HG02943 (cell line): ENCODE data around the gene RCN2.

Experiments
- ATAC-seq: cut with Tn5 transposase; IDR thresholded peaks from one replicate; pipeline ENCODE4 v1.9.1; 2021; ENCODE audit warnings: mild to moderate bottlenecking, low read depth, moderate library complexity; ENCODE audit not compliant: unreplicated experiment

RCN2 gene

DNA sequence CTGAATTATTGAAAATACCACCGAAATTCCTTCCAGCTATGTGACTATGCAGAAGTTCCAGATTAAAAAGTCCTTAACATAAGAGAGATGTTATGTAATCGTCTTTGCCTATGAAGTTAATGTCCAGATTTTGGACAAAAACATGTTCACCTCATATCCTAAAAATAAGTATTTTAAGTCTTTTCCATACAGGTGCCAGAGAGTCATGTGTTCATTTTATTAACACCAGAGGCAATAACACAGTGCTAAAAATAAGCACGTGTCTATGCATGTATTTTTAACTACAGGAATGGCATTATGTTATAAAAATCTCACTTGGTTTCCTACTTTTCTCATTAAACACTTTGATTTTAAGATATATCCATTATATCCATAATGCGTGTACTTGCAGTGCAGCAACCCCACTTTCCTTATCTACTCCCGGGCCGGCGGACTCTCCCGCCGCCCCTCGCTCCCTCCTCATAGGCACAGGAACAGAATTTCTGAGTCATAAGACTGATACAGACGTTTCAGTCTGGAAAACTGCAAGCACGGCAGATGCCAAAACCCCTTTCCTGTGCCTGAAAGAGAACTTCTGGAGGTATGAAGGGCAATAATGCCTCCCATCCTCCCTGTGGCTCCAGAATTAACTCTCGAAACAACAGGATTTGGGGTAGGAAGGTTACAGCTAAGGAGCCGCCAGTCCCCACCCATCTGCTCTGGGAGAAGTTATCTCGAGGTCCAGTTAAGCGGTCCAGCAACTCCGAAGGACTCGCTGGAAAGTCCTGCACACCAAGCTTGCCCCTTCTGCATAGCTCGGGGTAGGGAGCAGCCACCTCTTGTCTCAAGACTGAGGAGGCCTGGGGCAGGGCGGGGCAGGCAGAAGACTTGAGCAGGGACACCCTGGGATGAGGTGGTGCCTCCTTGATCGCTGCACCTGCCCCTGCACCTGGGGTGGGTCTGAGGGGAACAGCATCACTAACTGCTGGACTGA, 41.1 kb downstream of the RCN2 start:
- ATAC-seq, result no peak

DNA sequence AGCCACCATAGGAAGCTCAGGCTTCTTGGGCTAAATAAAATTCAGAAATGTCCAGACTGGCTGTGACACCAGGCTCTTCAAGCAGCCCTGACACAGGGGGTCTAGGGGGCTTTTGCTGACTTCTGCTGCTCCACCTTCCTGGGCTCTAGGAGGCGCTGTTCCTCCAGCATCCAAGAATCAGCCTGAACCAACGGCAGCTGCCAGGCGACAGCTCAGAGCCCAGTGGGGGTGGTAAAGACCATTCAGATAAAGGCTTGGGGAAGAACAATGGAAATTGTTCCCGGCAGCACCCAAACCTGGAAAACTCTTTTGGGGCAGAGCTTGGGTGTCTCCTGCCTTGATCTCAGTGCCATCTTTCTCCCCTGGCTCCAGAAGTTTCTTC, 41.8 kb downstream of the RCN2 start:
- no peak for ATAC-seq

DNA sequence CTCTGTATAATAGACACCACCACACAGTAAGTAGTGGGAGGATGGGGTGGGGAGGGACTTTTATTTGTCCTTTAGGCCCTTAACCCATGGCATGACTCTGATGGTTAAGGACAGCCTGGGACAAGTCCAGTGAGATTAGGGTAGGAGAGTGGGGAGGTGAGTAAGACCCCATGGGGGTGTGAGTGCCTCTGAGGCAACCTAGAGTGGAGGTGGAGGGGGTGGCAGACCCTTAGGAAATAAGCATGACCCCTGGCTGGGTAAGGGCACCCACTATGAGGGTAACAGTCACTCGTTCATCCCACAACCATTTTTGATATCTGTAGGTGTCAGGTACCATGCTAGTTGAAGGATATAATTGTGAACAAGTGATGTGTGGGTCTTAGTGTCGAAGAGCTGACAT, 42.4 kb downstream of the RCN2 start:
- no peak for ATAC-seq

DNA sequence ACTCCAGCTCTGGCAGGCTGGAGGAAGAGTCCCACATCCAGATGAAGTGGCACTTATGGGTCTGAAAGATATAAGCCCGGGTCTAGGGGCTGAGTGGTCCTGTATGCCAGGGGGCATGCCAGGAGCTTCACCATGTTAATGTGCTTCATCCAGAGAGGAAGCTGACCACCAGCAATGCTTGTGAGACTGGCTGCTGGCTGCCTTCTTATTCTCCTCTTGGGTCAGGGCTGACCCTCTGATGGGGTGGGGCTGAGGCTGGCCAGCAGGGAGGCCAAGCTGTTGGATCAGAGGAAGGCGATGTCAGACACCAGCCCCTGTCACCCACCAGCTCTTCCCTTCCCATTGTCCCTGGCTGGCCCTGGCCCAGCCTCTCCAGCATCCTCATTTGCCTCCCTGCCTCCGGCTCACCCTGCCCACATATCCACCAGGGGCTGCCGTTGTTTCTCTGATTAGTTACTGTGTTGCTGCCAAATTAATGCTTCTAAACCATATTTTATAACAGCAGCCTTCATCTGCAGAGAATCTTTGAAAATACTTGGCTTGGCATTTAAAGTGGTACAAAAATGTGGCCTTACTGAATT, 43.0 kb downstream of the RCN2 start:
- no peak for ATAC-seq

DNA sequence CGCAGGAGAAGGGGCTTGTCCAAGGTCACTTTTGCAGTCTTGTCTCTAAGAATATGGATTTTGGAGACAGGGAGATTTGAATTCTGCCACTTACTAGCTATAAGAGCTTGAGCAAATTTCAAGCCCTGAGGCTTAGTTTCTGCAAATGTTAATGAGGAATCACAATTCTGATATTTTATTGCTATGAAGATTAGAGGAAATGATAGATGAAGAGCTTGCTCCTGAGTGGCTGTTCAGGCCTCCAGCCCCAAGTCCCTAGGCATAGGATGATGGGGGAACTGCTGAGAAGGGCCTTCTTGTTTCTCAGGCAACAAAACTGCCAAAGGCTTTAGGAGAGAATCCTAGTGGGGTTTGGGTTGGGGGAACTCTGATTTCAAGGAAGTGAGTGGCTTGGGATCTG, 44.6 kb downstream of the RCN2 start:
- no peak for ATAC-seq

DNA sequence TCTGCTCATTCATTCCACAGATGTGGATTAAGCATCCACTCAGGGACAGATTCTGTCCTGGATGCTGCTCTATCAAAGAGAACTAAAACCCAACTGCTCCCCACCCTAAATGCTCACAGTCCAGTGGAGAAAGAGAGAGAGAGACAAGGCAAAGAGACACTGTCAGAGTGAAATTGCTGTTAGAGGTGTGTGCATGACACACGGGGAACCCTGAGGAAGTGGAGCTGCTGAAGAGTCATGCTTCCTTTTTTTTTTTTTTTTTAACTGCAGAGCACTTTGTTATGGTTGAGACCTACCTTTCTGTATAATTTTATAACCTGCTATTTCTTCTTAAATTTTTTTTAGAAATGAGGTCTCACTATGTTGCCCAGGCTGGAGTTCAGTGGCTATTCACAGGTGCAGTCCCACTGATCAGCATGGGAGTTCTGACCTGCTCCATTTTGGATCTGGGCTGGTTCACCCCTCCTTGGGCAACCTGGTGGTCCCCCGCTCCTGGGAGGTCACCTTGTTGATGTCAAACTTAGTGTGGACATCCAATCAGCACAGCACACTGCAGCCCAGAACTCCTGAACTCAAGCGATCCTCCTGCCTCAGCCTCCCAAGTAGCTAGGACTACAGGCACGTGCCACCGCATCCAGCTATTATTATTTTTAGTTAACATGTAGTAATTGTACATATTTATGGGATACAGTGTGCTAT, 45.2 kb downstream of the RCN2 start:
- no peak for ATAC-seq

DNA sequence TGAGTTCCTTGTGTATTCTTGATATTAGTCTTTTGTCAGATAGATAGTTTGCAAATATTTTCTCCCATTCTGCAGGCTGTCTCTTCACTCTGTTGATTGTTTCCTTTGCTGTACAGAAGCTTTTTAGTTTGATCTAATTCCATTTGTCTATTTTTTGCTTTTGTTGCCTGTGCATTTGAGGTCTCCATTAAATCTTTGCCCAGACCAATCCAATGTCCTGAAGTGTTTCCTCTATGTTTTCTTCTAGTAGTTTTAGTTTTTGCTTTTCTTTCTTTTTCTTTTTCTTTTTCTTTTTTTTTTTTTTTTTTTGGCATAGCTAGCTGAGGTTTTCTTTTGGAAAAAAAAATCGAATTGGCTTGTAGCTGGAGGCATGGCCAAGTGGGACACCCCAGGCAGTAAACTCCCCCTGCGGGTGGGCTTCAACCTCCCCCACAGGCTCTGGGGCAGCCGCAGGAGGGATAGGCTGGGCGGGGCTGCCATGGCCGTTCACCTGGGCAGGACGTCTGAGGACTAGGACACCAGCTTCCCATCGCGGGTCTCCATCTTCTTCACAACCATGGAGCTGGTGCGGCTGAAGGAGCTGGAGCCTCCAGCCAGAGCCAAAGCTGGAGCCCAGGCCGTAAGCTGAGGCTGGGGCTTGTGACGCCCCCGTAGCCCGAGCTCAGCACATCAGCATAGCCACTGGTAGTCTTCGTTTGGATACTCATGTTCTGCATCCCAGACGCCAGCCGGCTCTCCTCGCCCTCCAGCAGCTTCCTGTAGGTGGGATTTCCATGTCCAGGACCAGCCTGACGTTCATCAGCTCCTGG, 47.2 kb downstream of the RCN2 start:
- no peak for ATAC-seq

DNA sequence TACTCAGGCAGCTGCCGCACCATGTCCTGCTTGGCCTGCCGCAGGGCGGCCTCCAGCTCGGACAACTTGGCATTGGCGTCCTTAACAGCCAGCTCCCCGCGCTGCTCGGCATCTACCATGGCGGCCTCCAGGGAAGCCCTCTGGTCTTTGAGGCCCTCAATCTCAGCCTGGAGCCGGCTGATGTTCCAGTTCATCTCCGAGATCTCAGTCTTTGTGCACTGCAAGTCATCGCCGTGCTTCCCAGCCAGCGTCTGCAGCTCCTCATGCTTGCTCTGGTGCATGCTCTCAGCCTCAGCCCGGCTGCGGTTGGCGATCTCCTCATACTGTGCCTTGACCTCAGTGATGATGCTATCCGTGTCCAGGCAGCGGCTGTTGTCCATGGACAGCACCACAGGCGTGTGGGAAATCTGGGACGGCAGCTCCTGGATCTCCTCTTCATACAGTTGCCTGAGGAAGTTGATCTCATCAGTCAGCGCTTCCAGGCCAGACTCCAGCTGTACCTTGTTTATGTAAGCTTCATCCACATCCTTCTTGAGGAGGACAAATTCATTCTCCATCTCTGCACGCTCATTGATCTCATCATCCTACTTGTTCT, 47.9 kb downstream of the RCN2 start:
- no peak for ATAC-seq

DNA sequence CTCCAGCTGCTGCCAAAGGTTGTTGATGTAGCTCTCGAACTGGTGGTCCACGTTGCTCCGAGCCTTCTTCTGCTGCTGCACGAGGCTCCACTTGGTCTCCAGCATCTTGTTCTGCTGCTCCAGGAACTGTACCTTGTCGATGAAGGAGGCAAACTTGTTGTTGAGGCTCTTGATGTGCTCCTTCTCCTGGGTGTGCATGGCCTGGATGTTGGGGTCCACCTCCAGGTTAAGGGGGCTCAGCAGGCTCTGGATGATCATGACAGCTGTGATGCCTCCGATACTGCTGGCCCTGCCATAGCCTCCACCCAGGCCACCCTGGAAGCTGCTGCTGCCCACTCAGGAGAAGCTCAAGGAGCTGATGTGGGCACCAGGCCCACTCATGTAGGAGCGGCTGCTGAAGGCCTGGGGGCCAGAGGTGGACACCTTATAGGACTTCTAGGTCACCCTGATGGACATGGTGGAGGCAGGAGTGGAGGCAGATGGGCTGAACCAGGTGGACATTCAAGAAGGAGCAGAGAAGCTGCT, 48.5 kb downstream of the RCN2 start:
- no peak for ATAC-seq

DNA sequence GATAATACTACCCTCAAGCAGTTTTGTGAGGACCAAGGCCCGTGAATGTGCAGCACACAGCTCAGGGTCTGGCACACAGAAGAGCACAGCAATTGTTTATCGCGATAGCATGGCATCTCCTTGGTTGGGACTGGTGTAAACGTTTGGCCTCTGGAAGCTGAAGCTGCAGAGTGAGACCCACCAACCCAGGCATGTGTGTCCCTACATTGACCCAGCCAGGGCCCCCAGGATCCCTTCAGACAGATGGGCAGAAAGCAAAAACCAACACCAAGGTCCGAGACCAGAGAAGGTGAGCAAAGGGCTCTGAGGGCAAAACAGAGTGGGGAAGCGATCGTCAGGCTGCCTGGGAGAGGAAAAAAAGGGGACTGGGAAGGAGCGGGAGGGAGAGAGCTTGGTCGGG, 50.8 kb downstream of the RCN2 start:
- ATAC-seq, result no peak

DNA sequence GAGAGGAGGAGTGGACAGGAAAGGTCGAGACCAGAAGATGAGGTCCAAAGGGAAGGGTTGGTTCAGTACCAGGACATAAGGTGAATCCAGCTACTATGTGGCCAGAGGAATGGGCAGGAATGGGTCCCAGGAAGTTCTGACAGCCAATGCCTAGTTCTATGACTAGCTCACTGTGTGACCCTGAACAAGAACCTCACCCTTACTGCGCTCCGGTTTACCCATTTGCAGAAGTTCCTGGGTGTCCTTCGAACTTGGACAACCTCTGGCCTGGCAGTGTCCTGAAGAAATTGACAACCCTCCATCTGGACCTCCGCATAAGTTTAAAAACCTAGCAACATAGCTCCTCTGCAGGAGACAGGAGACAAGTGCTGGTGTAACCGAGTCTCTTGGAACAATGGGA, 51.2 kb downstream of the RCN2 start:
- ATAC-seq, result no peak

DNA sequence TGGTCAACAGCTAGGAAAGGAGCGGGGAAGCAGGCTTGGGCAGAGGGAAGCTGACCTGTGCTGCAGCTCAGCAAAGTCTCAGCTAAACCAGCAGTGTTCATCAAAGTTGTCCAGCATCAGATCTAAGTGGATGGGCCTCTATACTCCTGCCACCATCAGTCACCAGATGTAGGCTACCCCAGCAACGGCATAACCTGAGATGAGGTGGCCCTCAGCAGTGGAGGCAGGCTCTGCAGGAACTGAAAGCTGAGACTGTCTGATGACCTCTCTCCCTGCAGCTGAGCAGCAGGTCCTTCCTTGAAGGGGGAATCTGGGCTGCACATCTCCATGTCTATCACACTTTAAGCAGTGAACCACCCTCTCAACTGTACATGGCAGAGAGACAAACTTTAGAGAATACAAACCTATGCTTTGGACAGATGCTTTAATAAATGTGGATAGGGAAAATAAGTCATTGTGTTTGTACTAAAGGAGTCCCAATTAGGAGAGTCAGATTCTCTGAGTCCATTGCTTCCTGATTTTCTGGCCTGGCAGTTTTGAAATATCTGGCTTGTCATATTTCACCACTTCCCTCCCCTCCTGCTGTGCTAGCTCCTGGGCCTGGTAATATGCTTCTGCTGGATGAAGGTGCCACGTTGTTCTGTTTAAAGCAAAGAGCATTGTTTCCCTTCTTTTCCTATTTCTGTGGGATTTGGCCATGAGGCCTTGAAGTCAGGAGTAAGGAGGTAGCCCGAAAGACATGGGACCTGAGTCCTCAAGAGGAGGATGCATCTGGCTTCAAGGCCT, 52.2 kb downstream of the RCN2 start:
- no peak for ATAC-seq

DNA sequence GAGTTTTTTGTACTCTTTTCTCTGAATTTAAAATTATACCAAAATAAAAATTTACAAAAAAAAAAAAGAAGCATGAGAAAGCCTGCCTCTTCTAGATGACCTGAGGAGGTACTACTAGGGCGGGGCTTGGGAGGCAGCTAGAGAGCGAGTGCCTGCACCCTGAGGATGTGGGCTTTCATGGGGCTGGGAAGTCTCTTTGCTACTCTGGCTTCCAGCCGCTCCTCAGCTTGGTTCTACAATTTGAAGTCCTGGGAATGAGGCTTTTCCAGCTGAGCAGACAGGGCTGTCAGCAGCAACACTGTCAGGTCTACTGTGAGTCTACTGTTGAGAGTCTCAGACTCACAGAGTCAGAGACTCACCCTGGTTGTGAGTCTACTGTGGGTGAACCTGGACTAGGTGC, 55.2 kb downstream of the RCN2 start:
- no peak for ATAC-seq

DNA sequence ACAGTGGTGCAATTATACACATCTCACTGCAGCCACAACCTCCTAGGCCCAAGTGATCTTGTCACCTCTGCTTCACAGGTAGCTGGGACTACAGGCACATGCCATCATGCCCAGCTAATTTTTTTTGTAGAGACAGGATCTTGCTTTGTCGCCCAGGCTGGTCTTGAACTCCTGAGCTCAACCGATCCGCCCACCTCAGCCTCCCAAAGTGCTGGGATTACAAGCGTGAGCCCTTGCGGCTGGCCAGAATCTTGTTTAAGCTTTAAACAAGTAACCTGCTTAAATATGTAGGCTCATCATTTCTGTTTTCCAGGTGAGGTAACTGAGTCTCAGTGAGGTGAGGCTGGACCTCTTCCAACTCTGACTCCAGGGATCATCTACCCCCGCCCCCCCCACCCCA, 55.7 kb downstream of the RCN2 start:
- ATAC-seq, result no peak

DNA sequence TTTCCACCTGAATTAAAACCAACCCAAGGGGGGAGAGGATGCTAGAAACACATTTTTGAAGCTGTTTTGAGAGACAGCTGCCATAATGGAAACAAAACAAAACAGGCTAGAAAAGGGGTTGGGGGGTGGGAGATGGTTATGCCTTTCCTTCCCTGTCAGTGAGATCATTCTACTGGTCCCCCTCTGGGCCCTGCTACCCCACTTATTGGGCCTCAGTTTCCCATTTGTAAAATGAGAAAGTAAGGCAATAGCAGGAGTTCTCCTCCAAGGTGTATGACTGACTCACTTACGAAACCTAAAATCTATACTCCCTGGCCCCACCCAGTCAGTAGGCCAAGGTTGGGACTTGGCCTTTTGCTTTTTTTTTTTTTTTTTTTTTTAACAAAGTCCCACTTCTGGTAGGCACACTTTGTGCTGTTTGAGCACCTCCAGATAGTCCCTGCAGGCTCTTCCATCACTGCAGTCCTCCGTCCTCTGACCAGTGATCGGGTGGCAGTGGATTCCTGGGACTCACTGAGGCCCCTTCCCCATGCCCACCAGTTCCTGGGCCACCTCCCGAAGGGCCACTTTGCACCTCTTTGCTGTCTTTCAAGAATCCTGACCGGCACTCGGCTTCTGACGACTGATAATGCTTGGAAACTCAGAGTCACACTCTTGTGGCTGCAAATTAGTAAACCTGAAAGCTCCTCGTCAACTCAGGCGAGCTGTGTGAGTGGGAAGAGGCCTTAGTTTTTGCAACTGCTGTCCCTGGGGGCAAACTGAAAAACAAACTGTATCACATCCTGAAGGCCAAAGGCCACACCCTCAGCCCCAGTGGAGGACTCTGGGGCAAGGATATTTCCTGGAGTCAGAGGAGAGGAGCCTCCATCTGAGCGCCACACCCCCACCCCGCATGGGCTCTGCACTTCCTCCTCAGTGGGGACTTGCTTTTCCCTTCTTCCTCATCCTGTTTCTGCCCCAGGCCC, 56.6 kb downstream of the RCN2 start:
- peak; percentile 71 for ATAC-seq

DNA sequence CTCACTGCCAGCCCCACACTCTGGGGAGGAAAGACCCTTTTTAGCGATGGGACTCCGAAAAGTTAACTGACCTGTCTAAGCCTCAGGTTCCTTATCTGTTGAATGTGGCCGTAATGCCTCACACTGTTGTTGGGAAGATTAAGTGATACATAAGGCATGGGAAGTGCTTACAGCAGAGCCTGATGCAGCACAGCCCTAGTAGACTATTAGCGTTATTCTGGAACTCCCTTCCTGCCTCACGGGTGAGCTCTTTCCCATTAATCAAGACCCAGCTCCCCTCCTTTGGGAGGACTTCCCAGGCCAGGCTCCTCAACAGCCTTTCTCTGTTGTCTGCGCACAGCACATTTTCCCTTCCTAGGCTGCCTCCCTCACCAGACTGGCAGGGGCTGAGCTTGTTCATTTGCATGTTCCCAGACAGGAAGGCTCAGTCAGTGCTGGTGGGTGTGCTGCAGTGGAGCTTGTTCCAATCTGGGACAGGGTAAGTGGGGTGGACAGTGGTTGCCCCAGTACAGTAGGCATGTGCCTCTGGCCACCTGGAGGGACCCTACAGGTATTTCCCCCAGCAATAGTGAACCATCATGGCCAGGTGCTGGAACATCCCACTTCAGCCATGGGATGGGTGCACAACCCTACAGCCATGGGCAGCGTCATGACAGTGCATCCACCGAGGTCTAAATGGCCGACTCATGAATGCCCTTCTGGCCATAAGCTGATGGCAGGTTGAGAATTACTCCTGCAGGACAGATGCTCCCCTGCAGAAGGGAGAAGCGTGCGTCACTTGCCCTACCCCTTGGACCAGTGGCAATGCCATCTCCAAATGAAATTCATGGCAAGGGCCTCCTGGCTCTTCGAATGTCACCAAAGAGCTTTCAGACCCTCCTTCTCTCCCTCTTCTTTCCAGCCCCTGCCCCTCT, 57.6 kb downstream of the RCN2 start:
- ATAC-seq, result no peak

DNA sequence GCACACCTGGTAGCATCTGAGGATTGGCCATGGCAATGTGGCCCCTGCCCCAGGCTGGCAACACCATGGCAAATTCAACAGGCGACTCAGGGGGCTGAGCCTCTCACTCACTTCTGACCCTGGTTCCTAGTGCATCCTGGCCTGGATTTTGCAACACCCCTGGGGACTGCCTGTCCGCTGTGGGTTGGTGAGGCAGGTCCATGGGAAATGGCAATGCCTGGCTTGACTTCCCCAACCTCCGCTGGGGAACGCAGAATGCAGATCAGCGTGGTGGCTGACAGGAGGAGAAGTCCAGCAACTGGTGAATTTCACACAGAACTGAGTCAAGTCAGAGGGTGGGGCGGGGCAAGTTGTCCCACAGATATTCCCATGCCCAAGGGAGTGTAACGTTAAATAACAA, 59.5 kb downstream of the RCN2 start:
- no peak for ATAC-seq
